Thymus (tissue), 11 donors: ENCODE data around the gene RPLP1. TPM values are rescaled to one million over a fixed set of nuclear protein-coding genes. Genes with fewer than 3 reads are reported as not detected.

Experiments
- DNase-seq, 9 donors: peaks; one replicate each; pipeline ENCODE4 v3.0.0-alpha.2; 2013; ENCODE audit warnings: low spot score in 9 of 9, low read depth in 6 of 9, missing footprints in 1 of 9
- H3K27ac ChIP-seq, 2 donors: one replicate each; pipeline ENCODE4 v1.5.1; 2013; ENCODE audit warnings: control low read depth in 1 of 2, low read depth in 1 of 2, low read length in 1 of 2, mild to moderate bottlenecking in 1 of 2, moderate library complexity in 1 of 2
- H3K27me3 ChIP-seq, 2 donors: one replicate each; pipeline ENCODE4 v1.5.1; 2013; ENCODE audit warnings: low read length in 1 of 2; ENCODE audit not compliant: control insufficient read depth in 2 of 2, insufficient read depth in 1 of 2
- H3K36me3 ChIP-seq, 2 donors: one replicate each; pipeline ENCODE4 v1.5.1; 2013; ENCODE audit warnings: low read length in 1 of 2, mild to moderate bottlenecking in 1 of 2, moderate library complexity in 1 of 2; ENCODE audit not compliant: control insufficient read depth in 2 of 2, insufficient read depth in 2 of 2
- H3K4me1 ChIP-seq, 2 donors: one replicate each; pipeline ENCODE4 v1.5.1; 2013; ENCODE audit warnings: low read length in 2 of 2; ENCODE audit not compliant: control insufficient read depth in 2 of 2, insufficient read depth in 2 of 2
- H3K4me3 ChIP-seq, 2 donors: one replicate each; pipeline ENCODE4 v1.5.1; 2013; ENCODE audit warnings: low read length in 2 of 2, control low read depth in 1 of 2, mild to moderate bottlenecking in 1 of 2
- H3K9me3 ChIP-seq, 2 donors: one replicate each; pipeline ENCODE4 v1.5.1; 2013; ENCODE audit warnings: low read length in 1 of 2, mild to moderate bottlenecking in 1 of 2; ENCODE audit not compliant: control insufficient read depth in 2 of 2, insufficient read depth in 1 of 2
- WGBS: extraction: QIAGEN DNeasy Blood & Tissue Kit; methylation state at CpG from one replicate; pipeline ENCODE4 v1.1.7; 2013; 5-methylcytosine and 5-hydroxymethylcytosine counted together
- polyA plus RNA-seq: library from polyadenylated mRNA; stranded (reverse); fragments of 200-250 nt; gene quantifications from one replicate; pipeline ENCODE4 v1.2.3, GENCODE V29; 2013
- total RNA-seq: library from RNA; stranded (reverse); fragments of 120-200 nt; gene quantifications from one replicate; pipeline ENCODE4 v1.2.4, GENCODE V29; 2013
- donor health status: healthy.

The RPLP1 gene
- total and polyA plus RNA-seq, 2 donors = 883 to 2,341 TPM

DNA sequence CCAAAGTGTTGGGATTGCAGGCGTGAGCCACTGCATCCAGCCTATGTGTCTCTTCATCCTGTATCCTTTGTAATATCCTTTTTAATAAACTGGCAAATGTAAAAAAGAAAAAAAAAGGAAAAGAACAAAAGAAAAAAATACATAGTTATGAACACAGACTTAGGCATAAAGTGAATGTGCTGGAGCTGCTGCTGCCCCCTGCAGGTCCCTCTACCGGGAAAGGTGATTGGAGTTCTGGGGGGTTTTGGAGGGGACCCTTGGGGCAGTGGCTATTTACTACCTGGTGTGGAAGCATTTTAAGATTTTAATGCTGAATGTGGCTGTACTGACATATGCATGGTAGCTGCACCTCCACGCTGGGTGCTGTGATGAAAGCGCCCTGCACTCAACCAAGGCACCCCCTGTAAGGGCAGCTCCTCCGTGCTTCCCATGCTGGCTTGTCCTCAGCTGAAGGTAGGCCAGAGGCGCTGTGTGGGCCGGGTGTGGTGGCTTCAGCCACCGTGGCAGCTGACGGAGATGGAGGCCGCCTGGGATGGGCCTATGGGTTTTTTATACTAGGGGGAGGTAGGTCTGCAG lies 49.9 kb downstream of the RPLP1 start:
- Histone ChIP-seq H3K27me3 (no peaks in the 10 kb centered on the region), H3K4me3 (no peak overlapping the region), H3K9me3 (no peaks in the 10 kb centered on the region), H3K4me1 (peaks cover 0 to 4% of the 10 kb centered on the region in 2 donors), H3K27ac (no peak overlapping the region), H3K36me3 (no peaks in the 10 kb centered on the region)
- 91% methylated on average over 10 of the region's 10 CpGs for WGBS
- DNase-seq = no peak

DNA sequence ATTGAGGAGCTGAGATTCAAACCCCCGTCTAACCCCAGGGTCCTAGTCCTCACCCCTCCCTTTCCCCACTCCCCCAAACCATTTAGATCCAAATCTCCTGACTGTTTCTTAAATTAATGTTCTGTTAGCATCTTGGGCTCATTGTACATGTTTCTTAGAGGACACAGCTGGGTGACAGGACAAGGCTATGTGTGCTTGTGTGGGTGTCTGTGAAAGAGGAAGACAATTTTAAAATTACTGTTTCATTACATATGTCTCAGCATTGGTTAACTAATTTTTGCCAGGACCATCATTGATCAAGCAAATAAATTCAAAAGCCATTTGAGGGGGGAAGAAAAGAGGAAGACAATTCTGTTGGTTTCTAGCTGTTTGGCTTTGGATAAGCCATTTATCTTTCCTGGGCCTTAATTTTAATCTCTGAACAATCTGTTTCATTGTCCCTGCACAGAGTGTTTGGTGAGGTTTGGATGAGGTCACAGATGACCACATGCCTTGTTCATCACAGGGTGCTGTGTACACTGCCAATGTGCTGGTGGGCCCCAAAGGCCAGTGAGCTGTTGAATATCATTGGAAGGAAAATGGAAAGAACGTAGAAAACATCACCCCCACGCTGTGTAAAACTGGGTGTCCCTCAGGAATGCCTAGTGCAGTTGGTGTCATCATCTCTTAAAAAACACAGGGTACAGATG lies 51.9 kb downstream of the RPLP1 start:
- H3K36me3 ChIP-seq = no peaks in the 10 kb centered on the region
- no peak overlapping the region for H3K4me3 ChIP-seq
- H3K4me1 ChIP-seq = peaks cover 0 to 2% of the 10 kb centered on the region in 2 donors
- no peak for DNase-seq
- H3K27ac ChIP-seq = no peak overlapping the region
- 92% methylated on average over 3 of the region's 3 CpGs for WGBS
- H3K27me3 ChIP-seq = no peaks in the 10 kb centered on the region
- no peaks in the 10 kb centered on the region for H3K9me3 ChIP-seq

Other genes with a start within 250 kb of the RPLP1 start
- 0.14 TPM for gene PAQR5, start 153.9 kb upstream of the RPLP1 start, total RNA-seq
- gene PAQR5, start 153.9 kb upstream of the RPLP1 start, polyA plus RNA-seq = 0.25 TPM
- gene KIF23, start 38.5 kb upstream of the RPLP1 start, total RNA-seq = 31.4 TPM
- 2.9 TPM for gene KIF23, start 38.5 kb upstream of the RPLP1 start, polyA plus RNA-seq